GM18517 (cell line): ENCODE measurements around the gene CFAP157.

Source experiments
- ATAC-seq: cut with Tn5 transposase; IDR thresholded peaks from one replicate; pipeline ENCODE4 v1.9.1; 2021; ENCODE audit warnings: mild to moderate bottlenecking, moderate library complexity; ENCODE audit not compliant: unreplicated experiment

The CFAP157 gene

GRCh38 chr9:127706836-127707241 lies at the start of gene CFAP157:
CFAP157 (plus strand) TSS chr9:127706988; CDS start chr9:127707032, 44 bp downstream.
- ATAC-seq, result no peak

GRCh38 chr9:127658428-127658827 lies 48.4 kb upstream of the CFAP157 start:
- no peak for ATAC-seq

GRCh38 chr9:127660886-127661741 lies 45.7 kb upstream of the CFAP157 start:
- no peak for ATAC-seq

- ATAC-seq, result no peak
These were observed 44.2 kb upstream of the CFAP157 start for GRCh38 chr9:127662617-127663016.

GRCh38 chr9:127664324-127664677 lies 42.5 kb upstream of the CFAP157 start:
- no peak for ATAC-seq

- no peak for ATAC-seq
These were observed 41.9 kb upstream of the CFAP157 start for GRCh38 chr9:127664678-127665507.

- ATAC-seq, result no peak
These were observed 39.5 kb upstream of the CFAP157 start for GRCh38 chr9:127667127-127667844.

GRCh38 chr9:127667906-127668305 lies 38.9 kb upstream of the CFAP157 start:
- ATAC-seq, result no peak

- no peak for ATAC-seq
These were observed 33.6 kb upstream of the CFAP157 start for GRCh38 chr9:127673234-127673633.

GRCh38 chr9:127676638-127677037 lies 30.1 kb upstream of the CFAP157 start:
- no peak for ATAC-seq

- no peak for ATAC-seq
These were observed 27.3 kb upstream of the CFAP157 start for GRCh38 chr9:127679506-127679905.

GRCh38 chr9:127680226-127680625 lies 26.6 kb upstream of the CFAP157 start:
- no peak for ATAC-seq

- ATAC-seq, result no peak
These were observed 25.9 kb upstream of the CFAP157 start for GRCh38 chr9:127680846-127681245.

GRCh38 chr9:127682351-127683136 lies 24.2 kb upstream of the CFAP157 start:
- ATAC-seq, result no peak

- no peak for ATAC-seq
These were observed 23.1 kb upstream of the CFAP157 start for GRCh38 chr9:127683723-127684122.

- no peak for ATAC-seq
These were observed 22.2 kb upstream of the CFAP157 start for GRCh38 chr9:127684576-127684975.

- no peak for ATAC-seq
These were observed 20.1 kb upstream of the CFAP157 start for GRCh38 chr9:127686461-127687393.

GRCh38 chr9:127689329-127690000 lies 17.3 kb upstream of the CFAP157 start:
- no peak for ATAC-seq

- no peak for ATAC-seq
These were observed 16.1 kb upstream of the CFAP157 start for GRCh38 chr9:127690735-127691134.
